Natural killer cell (primary cell): Measurements from ENCODE around the gene SASH3. TPM values are rescaled to one million over a fixed set of nuclear protein-coding genes. Genes with fewer than 3 reads are reported as not detected.
A peak's percentile ranks its signal among the peaks of the same experiment; 100 is the strongest.

Experiments used
- ATAC-seq, 3 donors: fragments of 150-1000 bp in 2 of 3; fragments of 200-7000 bp in 1 of 3; cut with Tn5 transposase; 1 replicate in 1 of 3; 2 replicates in 2 of 3; pipeline ENCODE4 v1.10.0; 2021; ENCODE audit warnings: mild to moderate bottlenecking in 2 of 3, moderate library complexity in 2 of 3
- DNase-seq, 2 donors: peaks; one replicate each; pipeline versions ENCODE4 v3.0.0 to v3.0.0-alpha.2; 2013 to 2021; ENCODE audit warnings: mixed read lengths in 1 of 2
- H3K27ac ChIP-seq: one replicate; pipeline ENCODE4 v1.5.1; 2013; ENCODE audit warnings: mild to moderate bottlenecking, low read length
- H3K27me3 ChIP-seq: one replicate; pipeline ENCODE4 v1.6.1; 2013; ENCODE audit warnings: low read length; ENCODE audit not compliant: control insufficient read depth, insufficient read depth
- H3K36me3 ChIP-seq: one replicate; pipeline ENCODE4 v1.6.1; 2013; ENCODE audit warnings: low read length; ENCODE audit not compliant: control insufficient read depth, insufficient read depth
- H3K4me1 ChIP-seq: one replicate; pipeline ENCODE4 v1.6.1; 2013; ENCODE audit warnings: low read length; ENCODE audit not compliant: control insufficient read depth, insufficient read depth
- H3K4me3 ChIP-seq: one replicate; pipeline ENCODE4 v1.5.1; 2013; ENCODE audit warnings: low read length
- H3K9me3 ChIP-seq: one replicate; pipeline ENCODE4 v1.6.1; 2013; ENCODE audit warnings: low read length; ENCODE audit not compliant: control insufficient read depth, insufficient read depth
- H3K27ac Mint-ChIP-seq, 2 donors: one replicate each; pipeline ENCODE4 v1.8.0; 2022; ENCODE audit warnings: mild to moderate bottlenecking in 2 of 2, mixed read lengths in 2 of 2, moderate library complexity in 1 of 2
- H3K27me3 Mint-ChIP-seq, 2 donors: one replicate each; pipeline ENCODE4 v1.8.0; 2022; ENCODE audit warnings: low read depth in 2 of 2, mixed read lengths in 2 of 2
- H3K36me3 Mint-ChIP-seq: one replicate; pipeline ENCODE4 v1.8.0; 2022; ENCODE audit warnings: mixed read lengths
- H3K4me1 Mint-ChIP-seq, 2 donors: one replicate each; pipeline ENCODE4 v1.8.0; 2022; ENCODE audit warnings: mixed read lengths in 2 of 2
- H3K4me3 Mint-ChIP-seq: one replicate; pipeline ENCODE4 v1.8.0; 2022; ENCODE audit warnings: mild to moderate bottlenecking, moderate library complexity, mixed read lengths
- H3K9me3 Mint-ChIP-seq, 2 donors: one replicate each; pipeline ENCODE4 v1.8.0; 2022; ENCODE audit warnings: mixed read lengths in 2 of 2
- CTCF ChIP-seq: fragments of 200-600 bp; IDR thresholded peaks from one replicate; pipeline ENCODE4 v1.8.0; 2022; ENCODE audit warnings: antibody characterized with exemption
- WGBS: methylation state at CpG from one replicate; pipeline ENCODE4 v1.1.7; 2013; ENCODE audit warnings: missing lambda C conversion rate; ENCODE audit not compliant: insufficient coverage; 5-methylcytosine and 5-hydroxymethylcytosine counted together
- intact Hi-C: fragments of 100-400 bp; cut with micrococcal nuclease; formaldehyde crosslinking; loops from one replicate; pipeline ENCODE4 v1.14.2; 2022
- total RNA-seq, 4 donors: library from RNA; stranded (reverse); fragments of 120-200 nt in 1 of 4; gene quantifications; one replicate each; pipeline versions ENCODE4 v1.2.3 to v1.2.4, GENCODE V29; 2013 to 2022

Gene SASH3
- total RNA-seq, 3 donors from 2014 or later (not counting 1 experiment from before 2014, with no cell fraction given) = 356 to 403 (median 392) TPM

GRCh38 chrX:129763666-129764065, 16.1 kb upstream of the SASH3 start:
- H3K4me1 ChIP-seq = peaks cover 50% of the 10 kb centered on the region
- H3K4me3 ChIP-seq = no peak overlapping the region
- TF ChIP-seq CTCF = no peak
- H3K27ac ChIP-seq = no peak overlapping the region
- Mint-ChIP-seq H3K4me3 (no peak overlapping the region), H3K27ac (no peak overlapping the region), H3K4me1 (peaks cover 33 to 45% of the 10 kb centered on the region in 2 donors), H3K9me3 (no peaks in the 10 kb centered on the region), H3K36me3 (no peaks in the 10 kb centered on the region), H3K27me3 (no peaks in the 10 kb centered on the region)
- intact Hi-C loops = no loop called here
- DNase-seq (no peak), ATAC-seq (no peak)
- H3K9me3 ChIP-seq = no peaks in the 10 kb centered on the region
- no peaks in the 10 kb centered on the region for H3K27me3 ChIP-seq
- no peaks in the 10 kb centered on the region for H3K36me3 ChIP-seq

DNA sequence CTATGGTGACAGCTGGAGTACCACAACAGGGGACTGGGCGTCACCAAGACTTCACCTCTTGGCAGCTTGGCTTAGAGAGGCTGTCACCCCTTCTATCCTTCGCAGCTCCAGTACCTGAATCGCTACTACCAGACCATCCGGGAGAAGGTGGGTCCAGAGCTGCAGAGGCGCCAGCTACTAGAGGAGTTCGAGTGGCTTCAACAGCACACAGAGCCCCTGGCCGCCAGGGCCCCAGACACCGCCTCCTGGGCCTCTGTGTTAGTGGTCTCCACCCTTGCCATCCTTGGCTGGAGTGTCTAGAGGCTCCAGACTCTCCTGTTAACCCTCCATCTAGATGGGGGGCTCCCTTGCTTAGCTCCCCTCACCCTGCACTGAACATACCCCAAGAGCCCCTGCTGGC, 11.6 kb upstream of the SASH3 start:
- Histone ChIP-seq H3K27me3 (no peaks in the 10 kb centered on the region), H3K4me3 (no peak overlapping the region), H3K36me3 (no peaks in the 10 kb centered on the region), H3K27ac (peak overlapping the region; percentile 77), H3K4me1 (peaks cover 66% of the 10 kb centered on the region), H3K9me3 (no peaks in the 10 kb centered on the region)
- no peaks in the 10 kb centered on the region for H3K27me3 Mint-ChIP-seq
- WGBS = 92% methylated on average over 8 of the region's 8 CpGs
- peak overlapping the region; percentile 75 to 83 for H3K27ac Mint-ChIP-seq
- H3K4me1 Mint-ChIP-seq = peaks cover 37 to 47% of the 10 kb centered on the region in 2 donors
- intact Hi-C loops = no loop called here
- no peaks in the 10 kb centered on the region for H3K9me3 Mint-ChIP-seq
- no peak for TF ChIP-seq CTCF
- no peaks in the 10 kb centered on the region for H3K36me3 Mint-ChIP-seq
- no peak for DNase-seq
- no peak for ATAC-seq
- peak overlapping the region; percentile 42 for H3K4me3 Mint-ChIP-seq

DNA sequence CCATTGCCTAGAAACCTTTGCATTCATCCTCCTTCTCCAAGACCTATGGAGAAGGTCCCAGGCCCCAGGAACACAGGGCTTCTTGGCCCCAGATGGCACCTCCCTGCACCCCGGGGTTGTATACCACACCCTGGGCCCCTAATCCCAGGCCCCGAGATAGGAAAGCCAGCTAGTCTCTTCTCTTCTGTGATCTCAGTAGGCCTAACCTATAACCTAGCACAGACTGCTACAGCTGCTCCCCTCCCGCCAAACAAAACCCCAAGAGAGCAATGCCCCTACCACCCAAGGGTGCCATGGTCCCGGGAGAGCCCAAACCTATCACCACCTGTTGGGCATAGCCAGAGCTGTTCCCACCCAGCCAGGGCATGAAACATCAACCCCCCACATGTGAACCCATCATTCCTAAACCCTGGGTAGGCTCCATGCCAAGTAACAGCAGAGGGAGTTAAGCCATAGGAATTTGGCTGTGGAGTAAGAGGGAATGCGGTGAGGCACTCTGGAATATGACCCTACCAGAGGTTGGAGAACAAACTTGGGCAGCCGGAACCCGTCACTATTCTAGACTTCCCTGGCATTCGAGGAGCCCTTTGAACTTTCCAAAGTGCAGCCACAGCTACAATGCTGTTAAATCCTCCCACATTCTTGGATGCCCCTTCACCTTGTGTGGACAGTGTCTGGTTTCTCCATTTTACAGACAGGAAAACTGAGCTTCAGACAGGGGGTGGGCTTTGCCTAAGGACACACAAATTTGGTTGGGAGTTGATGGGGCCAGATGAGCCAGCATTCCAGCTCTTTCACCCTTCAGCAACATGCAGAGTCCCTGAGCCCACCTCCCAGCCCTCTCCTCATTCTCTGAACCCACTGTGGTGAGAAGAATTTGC, 10.9 kb upstream of the SASH3 start:
- intact Hi-C loops = loop anchor here (1.0 kb wide), 2 partner anchors 9 to 12 kb away; no protein-coding TSS in a partner anchor
- Histone ChIP-seq H3K4me1 (peaks cover 73% of the 10 kb centered on the region), H3K27ac (peak overlapping the region; percentile 77), H3K27me3 (no peaks in the 10 kb centered on the region), H3K36me3 (no peaks in the 10 kb centered on the region), H3K4me3 (no peak overlapping the region), H3K9me3 (no peaks in the 10 kb centered on the region)
- Mint-ChIP-seq H3K27ac (peak overlapping the region; percentile 75 to 83), H3K27me3 (no peaks in the 10 kb centered on the region), H3K9me3 (no peaks in the 10 kb centered on the region), H3K4me1 (peaks cover 41 to 51% of the 10 kb centered on the region in 2 donors), H3K36me3 (no peaks in the 10 kb centered on the region), H3K4me3 (peak overlapping the region; percentile 65)
- no peak for TF ChIP-seq CTCF
- WGBS = 53% methylated on average over 7 of the region's 8 CpGs
- ATAC-seq = no peak
- no peak for DNase-seq
